Panc1 (cell line): ENCODE results near the gene CENATAC.

Source experiments
- POLR2AphosphoS5 ChIP-seq: IDR thresholded peaks from 2 replicates; pipeline ENCODE4 v1.6.1; 2012; ENCODE audit warnings: mild to moderate bottlenecking, low read depth, low read length, moderate library complexity
- TF ChIP-seq, protein P1 (sequence below): fragments of 450-650 bp; IDR thresholded peaks from 2 replicates; pipeline ENCODE4 v1.5.1; 2017; ENCODE audit warnings: mild to moderate bottlenecking
- TF ChIP-seq, protein P2 (sequence below), 2 experiments: IDR thresholded peaks; 2 replicates each; pipeline ENCODE4 v1.6.1; 2011 to 2012; ENCODE audit warnings: low read depth in 2 of 2, control low read depth in 1 of 2, low read length in 1 of 2, mild to moderate bottlenecking in 1 of 2, moderate library complexity in 1 of 2; ENCODE audit not compliant: insufficient read depth in 1 of 2

DNA sequence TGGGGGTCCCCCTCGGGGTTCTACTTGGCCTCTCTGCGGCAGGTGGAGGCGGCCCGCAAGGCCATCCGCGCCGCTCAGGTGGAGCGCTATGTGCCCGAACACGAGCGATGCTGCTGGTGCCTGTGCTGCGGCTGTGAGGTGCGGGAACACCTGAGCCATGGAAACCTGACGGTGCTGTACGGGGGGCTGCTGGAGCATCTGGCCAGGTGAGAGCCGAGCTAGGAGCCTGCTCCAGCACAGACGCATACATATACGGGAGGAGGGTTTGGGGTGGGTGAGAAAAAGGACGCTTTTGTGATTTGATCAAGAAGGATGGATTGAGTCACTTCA, 415 bp downstream of the CENATAC start:
- TF ChIP-seq, protein P1, sequence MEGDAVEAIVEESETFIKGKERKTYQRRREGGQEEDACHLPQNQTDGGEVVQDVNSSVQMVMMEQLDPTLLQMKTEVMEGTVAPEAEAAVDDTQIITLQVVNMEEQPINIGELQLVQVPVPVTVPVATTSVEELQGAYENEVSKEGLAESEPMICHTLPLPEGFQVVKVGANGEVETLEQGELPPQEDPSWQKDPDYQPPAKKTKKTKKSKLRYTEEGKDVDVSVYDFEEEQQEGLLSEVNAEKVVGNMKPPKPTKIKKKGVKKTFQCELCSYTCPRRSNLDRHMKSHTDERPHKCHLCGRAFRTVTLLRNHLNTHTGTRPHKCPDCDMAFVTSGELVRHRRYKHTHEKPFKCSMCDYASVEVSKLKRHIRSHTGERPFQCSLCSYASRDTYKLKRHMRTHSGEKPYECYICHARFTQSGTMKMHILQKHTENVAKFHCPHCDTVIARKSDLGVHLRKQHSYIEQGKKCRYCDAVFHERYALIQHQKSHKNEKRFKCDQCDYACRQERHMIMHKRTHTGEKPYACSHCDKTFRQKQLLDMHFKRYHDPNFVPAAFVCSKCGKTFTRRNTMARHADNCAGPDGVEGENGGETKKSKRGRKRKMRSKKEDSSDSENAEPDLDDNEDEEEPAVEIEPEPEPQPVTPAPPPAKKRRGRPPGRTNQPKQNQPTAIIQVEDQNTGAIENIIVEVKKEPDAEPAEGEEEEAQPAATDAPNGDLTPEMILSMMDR = no peak
- no peak for TF ChIP-seq POLR2AphosphoS5
- TF ChIP-seq, protein P2, sequence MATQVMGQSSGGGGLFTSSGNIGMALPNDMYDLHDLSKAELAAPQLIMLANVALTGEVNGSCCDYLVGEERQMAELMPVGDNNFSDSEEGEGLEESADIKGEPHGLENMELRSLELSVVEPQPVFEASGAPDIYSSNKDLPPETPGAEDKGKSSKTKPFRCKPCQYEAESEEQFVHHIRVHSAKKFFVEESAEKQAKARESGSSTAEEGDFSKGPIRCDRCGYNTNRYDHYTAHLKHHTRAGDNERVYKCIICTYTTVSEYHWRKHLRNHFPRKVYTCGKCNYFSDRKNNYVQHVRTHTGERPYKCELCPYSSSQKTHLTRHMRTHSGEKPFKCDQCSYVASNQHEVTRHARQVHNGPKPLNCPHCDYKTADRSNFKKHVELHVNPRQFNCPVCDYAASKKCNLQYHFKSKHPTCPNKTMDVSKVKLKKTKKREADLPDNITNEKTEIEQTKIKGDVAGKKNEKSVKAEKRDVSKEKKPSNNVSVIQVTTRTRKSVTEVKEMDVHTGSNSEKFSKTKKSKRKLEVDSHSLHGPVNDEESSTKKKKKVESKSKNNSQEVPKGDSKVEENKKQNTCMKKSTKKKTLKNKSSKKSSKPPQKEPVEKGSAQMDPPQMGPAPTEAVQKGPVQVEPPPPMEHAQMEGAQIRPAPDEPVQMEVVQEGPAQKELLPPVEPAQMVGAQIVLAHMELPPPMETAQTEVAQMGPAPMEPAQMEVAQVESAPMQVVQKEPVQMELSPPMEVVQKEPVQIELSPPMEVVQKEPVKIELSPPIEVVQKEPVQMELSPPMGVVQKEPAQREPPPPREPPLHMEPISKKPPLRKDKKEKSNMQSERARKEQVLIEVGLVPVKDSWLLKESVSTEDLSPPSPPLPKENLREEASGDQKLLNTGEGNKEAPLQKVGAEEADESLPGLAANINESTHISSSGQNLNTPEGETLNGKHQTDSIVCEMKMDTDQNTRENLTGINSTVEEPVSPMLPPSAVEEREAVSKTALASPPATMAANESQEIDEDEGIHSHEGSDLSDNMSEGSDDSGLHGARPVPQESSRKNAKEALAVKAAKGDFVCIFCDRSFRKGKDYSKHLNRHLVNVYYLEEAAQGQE (IDR thresholded peaks at IDR 0.05; ENCODE audit: insufficient read depth in 1 of 2, low read depth in 2 of 2, low read length in 1 of 2) = no peak
